Stimulated activated CD4-positive, alpha-beta T cell treated with anti-CD3 and anti-CD28 coated beads, Interleukin-1b, Interleukin-23, amount 100 ng/mL, for 24 hours (primary cell): Measurements from ENCODE around the gene USP35.
A peak's percentile ranks its signal among the peaks of the same experiment; 100 is the strongest.

ENCODE experiments used
- DNase-seq, 4 experiments: peaks; one replicate each; pipeline ENCODE4 v3.0.0-alpha.2; 2020; ENCODE audit warnings: low read depth in 4 of 4, low spot score in 1 of 4

The USP35 gene, protein sequence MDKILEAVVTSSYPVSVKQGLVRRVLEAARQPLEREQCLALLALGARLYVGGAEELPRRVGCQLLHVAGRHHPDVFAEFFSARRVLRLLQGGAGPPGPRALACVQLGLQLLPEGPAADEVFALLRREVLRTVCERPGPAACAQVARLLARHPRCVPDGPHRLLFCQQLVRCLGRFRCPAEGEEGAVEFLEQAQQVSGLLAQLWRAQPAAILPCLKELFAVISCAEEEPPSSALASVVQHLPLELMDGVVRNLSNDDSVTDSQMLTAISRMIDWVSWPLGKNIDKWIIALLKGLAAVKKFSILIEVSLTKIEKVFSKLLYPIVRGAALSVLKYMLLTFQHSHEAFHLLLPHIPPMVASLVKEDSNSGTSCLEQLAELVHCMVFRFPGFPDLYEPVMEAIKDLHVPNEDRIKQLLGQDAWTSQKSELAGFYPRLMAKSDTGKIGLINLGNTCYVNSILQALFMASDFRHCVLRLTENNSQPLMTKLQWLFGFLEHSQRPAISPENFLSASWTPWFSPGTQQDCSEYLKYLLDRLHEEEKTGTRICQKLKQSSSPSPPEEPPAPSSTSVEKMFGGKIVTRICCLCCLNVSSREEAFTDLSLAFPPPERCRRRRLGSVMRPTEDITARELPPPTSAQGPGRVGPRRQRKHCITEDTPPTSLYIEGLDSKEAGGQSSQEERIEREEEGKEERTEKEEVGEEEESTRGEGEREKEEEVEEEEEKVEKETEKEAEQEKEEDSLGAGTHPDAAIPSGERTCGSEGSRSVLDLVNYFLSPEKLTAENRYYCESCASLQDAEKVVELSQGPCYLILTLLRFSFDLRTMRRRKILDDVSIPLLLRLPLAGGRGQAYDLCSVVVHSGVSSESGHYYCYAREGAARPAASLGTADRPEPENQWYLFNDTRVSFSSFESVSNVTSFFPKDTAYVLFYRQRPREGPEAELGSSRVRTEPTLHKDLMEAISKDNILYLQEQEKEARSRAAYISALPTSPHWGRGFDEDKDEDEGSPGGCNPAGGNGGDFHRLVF

DNA sequence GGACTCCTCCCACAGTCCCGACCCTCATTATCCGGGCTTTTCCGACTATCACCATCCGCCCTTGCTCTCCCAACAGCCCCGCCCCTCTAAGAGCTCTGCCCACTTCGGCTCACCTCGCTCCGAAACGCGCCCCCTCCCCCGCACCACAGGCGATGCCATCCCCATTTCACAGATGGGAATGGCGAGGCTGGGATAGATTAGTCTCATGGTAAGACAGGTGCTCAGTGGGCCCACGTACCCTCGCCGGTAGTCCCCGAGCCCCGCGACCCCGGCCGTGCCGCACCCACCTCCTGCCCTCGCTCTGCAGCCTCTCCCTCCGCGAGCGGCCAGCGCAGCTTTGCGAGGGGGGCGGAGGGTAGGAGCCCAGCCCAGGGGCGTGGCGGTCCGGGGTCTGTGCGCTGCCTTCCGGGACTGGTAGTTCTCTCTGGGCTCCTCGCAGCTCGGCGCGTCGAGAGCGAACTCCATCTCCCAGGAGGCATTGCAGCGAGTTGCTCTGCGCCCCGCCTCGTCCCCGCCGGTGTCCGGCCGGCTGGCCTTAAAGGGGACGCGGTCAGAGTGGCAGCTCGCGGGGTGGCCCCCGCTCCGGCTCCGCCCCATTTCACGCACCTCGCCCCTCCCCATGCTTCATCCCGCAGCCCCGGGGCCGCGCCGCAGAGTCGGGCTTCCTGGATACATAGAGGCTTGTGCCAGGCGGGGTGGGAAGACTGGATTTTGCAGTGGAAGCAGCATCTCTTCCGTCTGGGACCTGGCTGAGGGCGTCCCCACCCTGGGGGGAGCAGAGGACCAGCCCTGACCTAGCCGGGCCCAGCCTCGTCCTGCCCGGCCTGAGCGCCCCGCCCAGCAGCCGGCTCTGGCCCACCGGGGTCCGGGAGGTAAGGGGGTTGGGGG lies at the start of gene USP35, which contains the start of gene KCTD21:
Gene USP35, plus strand, starts transcription at position 634 of the 888 bp plus-strand sequence. CDS start 7,327 bp downstream, outside the sequence.
Gene KCTD21, minus strand, starts transcription at position 341 of the 888 bp plus-strand sequence. CDS start 14,072 bp downstream, outside the sequence.
- peak; percentile 73 to 89 (median 80) for DNase-seq

DNA sequence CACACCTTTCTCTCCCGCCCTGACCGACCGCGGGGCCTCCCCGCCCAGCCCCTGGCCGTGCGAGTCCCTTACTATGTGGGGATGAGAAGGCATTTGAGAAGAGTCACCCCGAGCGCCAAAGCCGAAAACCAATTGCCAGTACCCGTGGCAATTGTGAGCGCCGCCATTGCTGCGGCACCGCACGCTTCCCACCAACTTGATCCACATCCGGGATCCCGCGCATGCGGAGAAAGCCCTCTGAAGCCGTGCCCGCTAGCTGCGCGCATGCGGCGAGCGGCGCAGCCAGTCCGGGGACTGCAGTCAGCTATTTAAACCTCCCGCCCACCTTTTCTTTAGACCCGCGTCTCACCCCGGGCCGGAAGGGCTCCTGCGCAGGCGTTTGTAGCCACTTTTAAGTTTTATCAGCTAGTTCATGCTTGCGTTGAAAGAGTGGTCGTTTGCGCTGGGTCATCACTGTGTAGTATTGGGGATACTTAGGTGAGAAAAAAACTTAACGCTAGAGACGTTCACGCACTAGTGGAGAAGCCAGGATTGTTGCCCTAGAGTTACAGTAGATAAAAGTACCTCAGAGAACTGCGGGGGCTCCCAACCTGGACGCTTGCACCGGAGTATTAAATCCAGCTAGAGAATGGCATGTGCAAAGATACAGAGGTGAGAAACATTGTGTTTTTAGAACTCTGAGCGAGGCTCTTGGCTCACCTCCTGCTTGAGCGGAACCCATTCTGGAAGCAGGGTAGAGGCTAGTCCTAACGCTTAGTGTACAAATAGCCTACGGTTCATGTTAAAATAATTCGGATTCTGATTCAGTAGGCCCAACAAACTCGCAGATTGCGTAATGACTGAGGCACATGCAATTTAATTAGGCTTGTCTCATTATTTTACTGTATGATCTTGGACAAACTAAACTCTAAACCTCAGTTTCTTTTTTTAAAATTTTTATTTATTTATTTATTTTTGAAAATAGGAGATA lies 49.0 kb upstream of the USP35 start, which contains the start of gene ALG8:
Gene ALG8, minus strand, starts transcription at position 205 of the 970 bp plus-strand sequence. Its CDS starts 38 bp downstream, at position 167.
- peak; percentile 92 to 96 (median 93) for DNase-seq

DNA sequence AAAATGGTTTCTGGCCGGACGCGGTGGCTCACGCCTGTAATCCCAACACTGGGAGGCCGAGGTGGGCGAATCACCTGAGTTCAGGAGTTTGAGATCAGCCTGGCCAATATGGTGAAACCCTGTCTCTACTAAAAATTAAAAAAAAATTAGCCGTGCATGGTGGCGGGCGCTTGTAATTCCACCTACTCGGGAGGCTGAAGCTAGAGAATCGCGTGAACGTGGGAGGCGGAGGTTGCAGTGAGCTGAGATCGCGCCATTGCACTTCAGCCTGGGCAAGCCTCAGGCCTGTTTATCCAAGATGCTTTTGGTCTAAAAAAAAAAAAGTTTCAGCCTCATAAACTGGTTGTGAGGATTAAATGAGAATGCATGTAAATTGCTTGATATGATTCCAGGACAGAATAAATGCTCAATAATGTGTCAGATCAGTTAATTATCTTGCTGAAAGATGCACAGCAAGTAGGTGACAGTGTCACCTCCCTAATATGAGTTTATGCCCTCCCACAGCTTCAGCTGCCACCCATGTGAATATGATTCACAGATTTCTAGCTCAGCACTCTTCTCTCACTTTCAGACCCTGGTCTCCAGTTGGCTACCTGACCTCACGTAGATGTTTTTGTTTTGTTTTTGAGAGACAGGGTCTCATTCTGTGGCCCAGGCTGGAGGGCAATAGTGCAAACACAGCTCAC lies 48.2 kb upstream of the USP35 start:
- DNase-seq, result no peak

DNA sequence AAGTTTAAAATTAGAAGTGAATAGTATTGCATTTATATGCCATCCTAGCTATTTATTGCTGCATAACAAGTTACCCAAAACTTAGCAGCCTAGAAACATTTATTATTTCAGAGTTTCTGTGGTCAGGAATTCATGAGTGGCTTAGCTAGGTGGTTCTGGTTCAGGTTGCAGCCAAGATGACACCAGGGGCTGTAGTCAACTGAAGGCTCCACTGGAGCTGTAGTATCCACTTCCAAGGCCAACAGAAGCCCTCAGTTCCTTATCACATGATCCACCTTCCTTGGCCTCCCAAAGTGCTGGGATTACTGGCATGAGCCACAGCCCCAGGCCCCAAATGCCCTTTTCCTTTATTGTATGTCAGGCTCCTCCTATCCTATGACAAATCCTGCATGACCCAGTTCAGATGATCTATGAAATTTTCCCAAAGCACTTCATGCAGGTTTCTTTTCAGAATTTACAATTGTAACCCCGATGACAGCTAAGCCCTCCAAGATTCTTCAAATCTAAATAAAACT lies 43.2 kb upstream of the USP35 start:
- DNase-seq, result no peak

DNA sequence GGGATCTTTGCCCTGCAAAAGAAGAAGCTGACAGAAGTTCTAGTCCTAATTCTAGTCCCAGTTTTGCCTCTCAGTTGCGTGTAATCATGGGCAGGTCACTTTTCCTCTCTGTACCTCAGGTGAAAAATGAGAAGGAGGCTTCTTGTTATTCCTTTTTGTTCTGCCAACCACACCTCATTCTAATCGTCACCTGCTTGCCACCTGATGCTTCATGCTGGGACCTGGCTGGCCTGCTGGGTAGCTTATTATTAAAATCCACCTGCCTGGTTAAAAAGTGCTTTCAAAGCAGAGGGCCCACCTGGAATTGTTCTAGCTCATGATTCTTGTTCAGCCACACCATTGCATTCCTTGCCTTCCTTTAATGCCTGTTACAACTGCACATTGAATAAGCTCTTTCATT lies 40.9 kb upstream of the USP35 start:
- DNase-seq, result no peak

DNA sequence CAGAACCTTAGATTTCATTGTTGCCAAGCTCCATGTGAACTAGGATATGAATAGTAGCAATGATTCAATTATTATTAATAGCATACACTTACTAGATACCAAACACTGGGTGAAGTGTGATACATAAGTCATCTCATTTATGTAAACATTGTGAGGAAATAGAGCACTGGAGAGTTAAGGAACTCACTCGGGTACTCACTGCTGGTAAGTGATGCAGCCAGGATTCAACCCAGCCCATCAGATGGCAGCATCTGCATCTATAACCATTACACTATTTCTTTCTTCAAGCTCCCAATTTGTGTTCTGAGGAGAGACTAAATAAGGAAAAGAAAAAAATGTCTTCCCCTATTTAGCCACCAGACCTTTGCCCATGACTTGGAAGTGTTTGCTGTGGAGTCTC lies 39.1 kb upstream of the USP35 start:
- no peak for DNase-seq

DNA sequence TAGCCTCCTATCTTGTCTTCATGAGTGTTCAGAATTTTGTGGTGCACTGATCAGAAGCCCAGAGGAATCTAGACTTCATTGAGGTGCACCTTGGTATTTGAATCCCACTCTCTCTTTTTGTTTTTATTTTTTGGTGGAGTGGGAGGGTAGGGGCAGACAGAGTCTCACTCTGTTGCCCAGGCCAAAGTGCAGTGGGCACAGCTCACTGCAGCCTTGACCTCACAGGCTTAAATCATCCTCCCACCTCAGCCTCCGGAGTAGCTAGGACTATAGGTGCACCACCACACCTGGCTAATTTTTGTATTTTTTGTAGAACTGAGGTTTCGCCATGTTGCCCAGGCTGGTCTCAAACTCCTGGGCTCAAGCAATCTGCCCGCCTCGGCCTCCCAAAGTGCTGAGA lies 38.4 kb upstream of the USP35 start:
- DNase-seq, result no peak

DNA sequence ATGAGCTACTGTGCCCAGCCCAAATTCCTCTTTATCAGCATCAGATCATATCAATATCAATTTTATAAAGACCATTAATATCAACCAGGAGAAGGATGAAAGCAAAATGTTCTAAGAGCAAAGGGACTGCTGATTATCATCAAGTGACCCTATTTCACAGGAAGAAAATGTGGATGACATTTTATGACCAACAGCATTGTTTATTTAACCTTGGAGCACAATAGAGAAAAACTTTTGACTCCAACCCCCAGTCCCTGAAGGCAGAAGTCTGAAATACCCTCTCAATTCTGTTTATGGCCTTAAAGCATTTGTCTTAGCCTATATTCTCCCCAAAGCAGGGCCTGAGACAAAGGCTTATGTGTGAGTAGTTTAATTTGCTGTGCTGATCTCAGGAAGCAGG lies 38.0 kb upstream of the USP35 start:
- no peak for DNase-seq

DNA sequence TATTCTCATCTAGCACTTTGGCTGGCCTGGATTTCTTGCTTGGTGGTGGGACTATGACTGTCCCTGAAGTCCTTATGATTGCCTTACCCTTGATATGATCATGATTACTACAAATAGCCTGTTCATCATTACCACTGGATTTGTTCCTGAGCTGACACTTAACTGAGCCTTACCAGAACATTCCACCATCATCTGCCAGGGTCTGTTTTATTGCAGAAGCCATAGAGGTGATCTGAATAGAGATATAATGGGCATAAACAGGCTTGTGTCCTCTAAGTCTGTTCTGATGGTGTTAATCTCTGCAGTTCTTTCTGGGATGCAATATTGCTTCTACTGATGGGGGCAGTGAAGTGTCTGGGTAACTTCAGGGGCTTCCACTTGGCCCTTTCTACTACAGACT lies 36.9 kb upstream of the USP35 start:
- no peak for DNase-seq

DNA sequence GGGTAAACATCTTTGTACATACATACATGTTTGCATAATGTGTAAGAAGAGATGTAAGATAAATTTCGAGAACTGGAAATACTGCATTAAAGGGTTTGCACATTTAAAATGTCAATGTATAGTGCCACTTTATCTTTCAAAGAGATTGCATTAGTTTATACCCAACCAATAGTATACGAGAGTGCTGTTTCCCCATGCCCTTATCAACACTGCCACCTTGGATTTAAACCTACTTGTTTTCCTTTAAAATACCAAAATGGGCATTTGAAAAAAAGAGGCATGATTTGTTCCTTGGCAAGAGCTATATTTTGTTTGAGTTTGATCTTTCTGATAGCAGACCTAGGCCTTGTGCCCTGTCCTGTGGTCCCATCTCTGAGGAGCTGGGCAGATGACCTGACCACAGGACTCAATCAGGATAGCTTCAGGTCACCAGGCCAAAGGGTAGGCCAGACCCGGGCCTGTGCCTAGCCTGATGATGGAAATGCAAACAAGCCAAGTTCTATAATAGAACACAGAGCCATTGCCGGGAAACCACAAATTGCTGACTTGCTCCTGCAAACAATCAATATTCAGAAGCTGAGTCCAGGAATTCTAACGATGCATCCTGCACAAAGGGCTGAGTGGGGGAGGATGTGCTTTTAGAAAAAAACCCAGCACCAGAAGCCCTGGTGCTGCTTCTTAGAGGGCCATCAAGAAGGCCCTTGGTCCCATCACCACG lies 32.4 kb upstream of the USP35 start:
- DNase-seq, result no peak

DNA sequence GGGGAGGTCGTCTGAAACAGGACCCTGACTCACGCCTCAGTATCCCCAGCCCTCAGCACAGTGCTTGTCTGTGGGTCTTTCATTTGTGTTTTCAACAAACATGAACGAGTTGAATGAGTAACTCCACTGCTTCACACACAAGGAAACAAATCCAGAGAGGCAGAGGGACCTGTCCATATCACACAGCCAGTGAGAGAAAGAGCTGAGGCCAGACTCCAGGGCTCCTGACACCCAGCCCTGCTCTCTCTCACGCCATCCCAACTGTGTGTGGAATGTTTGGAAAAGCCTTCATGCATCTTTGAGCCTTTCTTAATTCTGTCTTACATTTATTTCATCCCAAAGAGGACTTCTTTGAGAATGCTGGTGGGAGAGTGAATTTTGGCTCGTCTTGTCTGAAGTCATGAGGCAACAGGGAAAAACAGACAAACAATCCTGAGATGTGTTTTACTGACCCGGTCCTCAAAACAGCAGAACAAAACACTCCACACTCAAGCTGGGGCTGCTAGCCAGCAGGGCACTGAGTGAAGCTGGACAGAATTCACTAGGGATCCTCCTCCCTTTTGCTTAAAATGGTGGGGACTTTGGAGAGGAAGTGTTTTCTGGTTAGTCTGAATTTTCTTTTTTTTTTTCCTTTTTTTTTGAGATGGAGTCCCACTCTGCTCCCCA lies 29.6 kb upstream of the USP35 start:
- no peak for DNase-seq

DNA sequence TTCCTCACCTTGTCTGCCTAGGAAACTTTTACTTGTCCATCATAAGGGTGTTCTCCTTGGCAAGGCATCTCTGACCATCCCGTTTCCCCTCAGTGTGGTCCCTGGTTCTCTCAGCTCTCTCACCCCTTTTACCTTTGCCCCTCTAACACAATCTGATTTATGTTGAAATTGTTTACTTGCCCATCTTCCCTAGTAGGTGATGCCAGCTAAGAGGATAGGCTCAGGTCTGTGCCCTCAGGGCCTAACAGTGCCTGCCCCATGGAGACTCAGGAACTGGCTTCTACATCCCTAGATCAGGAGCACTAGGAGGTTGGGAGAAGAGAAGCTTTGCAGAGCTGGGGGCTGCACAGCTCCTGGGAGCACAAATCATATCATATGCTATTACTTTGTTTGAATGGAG lies 28.2 kb upstream of the USP35 start:
- no peak for DNase-seq

DNA sequence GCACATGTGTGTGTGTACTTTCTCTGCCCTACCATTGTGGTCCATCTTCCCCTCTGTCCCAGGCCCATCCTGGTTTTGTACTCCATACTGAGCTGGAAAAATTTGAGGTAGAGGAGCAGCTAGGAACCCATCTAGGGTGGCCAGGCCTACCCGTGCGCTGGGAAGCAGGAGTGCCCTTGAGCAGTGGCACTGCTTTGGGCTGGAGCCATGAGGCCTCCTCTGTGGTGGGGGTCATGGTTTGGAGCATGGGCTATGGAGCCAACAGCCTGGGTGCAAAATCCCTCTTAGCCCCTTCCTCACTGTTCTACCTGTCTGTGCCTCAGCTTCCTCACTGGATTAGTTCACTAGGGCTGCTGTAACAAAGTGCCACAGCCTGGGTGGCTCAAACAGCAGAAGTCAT lies 27.4 kb upstream of the USP35 start:
- DNase-seq, result no peak

DNA sequence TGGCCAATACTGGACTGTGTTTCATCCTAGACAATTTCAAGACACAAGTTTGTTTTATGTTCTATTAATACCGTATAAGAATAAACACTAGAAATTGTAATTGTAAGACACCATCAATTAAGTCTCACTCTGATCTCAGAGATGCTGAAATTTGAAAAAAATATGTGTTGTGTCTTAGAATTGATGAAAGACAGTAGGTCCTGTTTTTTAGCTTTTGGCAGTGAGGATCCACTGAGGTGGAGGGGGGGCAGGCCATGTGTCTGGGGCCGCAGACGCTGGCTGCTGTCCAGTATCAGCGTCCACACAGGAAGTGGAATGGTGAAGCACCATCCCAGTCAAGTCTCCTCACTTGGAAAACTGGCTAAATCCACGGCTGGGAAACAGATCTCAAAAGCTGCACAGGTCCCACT lies 26.8 kb upstream of the USP35 start:
- DNase-seq, result no peak

DNA sequence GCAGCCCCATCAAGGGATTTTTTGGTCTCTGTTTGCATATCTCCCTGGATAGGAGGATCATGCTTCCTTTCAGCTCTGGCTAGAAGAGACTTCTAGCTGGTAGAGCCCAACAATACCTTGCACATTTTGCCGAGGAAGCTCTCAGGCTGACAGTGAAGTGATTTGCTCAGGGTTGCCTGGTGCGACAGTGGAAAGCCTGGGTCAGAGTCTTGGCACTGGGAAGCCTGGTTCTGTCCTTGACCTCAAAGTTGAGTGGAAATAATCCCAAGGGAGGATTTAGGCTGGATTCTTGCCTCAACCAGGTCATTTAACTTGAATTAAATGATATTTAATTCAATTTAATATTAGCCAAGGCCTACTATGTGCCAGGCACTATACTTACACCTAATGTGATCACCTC lies 24.9 kb upstream of the USP35 start:
- no peak for DNase-seq

DNA sequence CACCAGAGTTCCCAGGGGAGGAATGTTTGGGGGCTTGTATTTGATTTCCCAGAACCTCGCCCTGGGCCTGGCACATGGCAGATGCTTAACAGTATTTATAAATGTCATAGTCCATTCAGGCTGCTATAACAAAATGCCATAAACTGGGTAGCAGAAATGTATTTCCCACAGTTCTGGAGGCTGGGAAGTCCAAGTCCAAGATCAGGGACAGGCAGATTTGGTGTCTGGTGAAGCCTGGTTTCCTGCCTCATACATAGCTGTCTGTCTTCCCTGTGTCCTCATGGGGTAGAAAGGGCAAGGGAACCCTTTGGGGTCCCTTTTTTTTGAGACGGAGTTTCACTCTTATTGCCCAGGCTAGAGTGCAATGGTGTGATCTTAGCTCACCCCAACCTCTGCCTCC lies 24.2 kb upstream of the USP35 start:
- no peak for DNase-seq

DNA sequence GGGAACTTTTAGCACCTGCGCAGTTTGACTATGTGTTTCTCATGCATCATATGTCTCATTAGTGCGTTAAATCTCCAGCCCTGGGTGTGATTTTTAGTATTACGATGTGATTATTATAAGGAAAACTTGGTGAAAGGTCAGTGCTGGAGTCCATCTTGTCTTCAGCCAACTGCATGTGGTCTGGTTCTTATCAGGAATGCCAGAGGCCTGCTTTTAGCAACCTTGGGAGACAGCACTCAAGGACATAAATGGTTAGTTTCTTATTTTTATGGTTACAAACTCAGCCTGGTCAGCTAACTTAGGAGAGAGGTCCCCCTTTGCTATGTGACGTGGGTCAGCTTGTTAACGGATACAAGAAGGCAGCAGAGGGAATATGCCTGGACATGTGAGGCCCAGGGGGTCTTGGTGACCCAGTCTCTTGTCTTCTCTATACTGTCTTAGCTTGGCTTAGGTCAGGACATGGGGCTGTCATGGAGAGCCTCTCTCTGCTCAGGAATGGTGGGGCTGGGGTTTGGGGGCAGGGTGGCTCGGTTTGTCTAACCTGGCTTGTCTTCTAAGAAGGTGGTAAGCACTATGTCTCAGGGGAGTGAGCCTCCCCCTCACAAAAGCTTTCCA lies 21.8 kb upstream of the USP35 start:
- DNase-seq, result no peak
